OCI-LY3 (cell line): Measurements from ENCODE around the gene ZSCAN2.

Experiments used
- CTCF ChIP-seq: fragments of 200-600, 300-600 bp; sonication (generic); IDR thresholded peaks from 2 replicates; pipeline ENCODE4 v1.5.1; 2014; ENCODE audit warnings: antibody characterized with exemption, low read length, low read depth
- EZH2phosphoT487 ChIP-seq: fragments of 200-600 bp; shearing (Covaris generic); IDR thresholded peaks from 2 replicates; pipeline ENCODE4 v1.6.1; 2018; ENCODE audit warnings: antibody characterized with exemption, mixed run types, low read depth

- no peak for TF ChIP-seq CTCF
- TF ChIP-seq EZH2phosphoT487, result no peak
These were observed 32.8 kb downstream of the ZSCAN2 start for GRCh38 chr15:84633311-84634227.
